SK-N-SH (cell line): ENCODE results near the gene CDK14. TPM values are rescaled to one million over a fixed set of nuclear protein-coding genes. Genes with fewer than 3 reads are reported as not detected.
A peak's percentile ranks its signal among the peaks of the same experiment; 100 is the strongest.

Source experiments
- CTCF ChIA-PET: fragments of 300-600, 350-600 bp; formaldehyde crosslinking; extraction: SDS; loops from one replicate; lab custom pipeline; 2021; lab: Yijun Ruan, JAX
- POLR2A ChIA-PET: fragments of 350-600 bp; sonication (Branson Sonifier 250); formaldehyde crosslinking; extraction: SDS; loops from one replicate; lab custom pipeline; 2020; ENCODE audit warnings: antibody characterized with exemption, inconsistent platforms; lab: Yijun Ruan, JAX
- DNase-seq: peaks from one replicate; pipeline ENCODE4 v3.0.0; 2012
- H2AFZ ChIP-seq: fragments of 200-600 bp; sonication (generic); 2 replicates; pipeline ENCODE4 v1.8.1; 2016; ENCODE audit warnings: antibody characterized with exemption, mild to moderate bottlenecking, low read depth
- H3F3A ChIP-seq: fragments of 200-600 bp; sonication (generic); replicated peaks from 2 replicates; pipeline ENCODE3; 2016; ENCODE audit warnings: antibody characterized with exemption, mild to moderate bottlenecking; ENCODE audit not compliant: insufficient read depth
- H3K27ac ChIP-seq, 2 experiments: fragments of 200-500 bp in 1 of 2; fragments of 200-600 bp in 1 of 2; sonication (Bioruptor generic) in 1 of 2; sonication (generic), shearing (Covaris generic) in 1 of 2; 2 replicates each; pipeline versions ENCODE4 v1.5.1 to v1.6.1; 2014 to 2016; ENCODE audit warnings: low read depth in 2 of 2, inconsistent platforms in 1 of 2, low read length in 1 of 2, mild to moderate bottlenecking in 1 of 2, mixed read lengths in 1 of 2
- H3K27me3 ChIP-seq: fragments of 200-600 bp; sonication (generic), shearing (Covaris generic); 2 replicates; pipeline ENCODE4 v1.6.1; 2016; ENCODE audit warnings: mixed run types; ENCODE audit not compliant: insufficient read depth
- H3K36me3 ChIP-seq, 2 experiments: fragments of 200-500 bp in 1 of 2; fragments of 200-600 bp in 1 of 2; sonication (Bioruptor generic) in 1 of 2; sonication (generic) in 1 of 2; replicated peaks in 1 of 2; 2 replicates each; pipeline versions ENCODE3 to v1.5.1; 2014 to 2016; ENCODE audit warnings: low read length in 1 of 2, mild to moderate bottlenecking in 1 of 2; ENCODE audit not compliant: insufficient read depth in 2 of 2, control insufficient read depth in 1 of 2
- H3K4me1 ChIP-seq, 2 experiments: fragments of 200-500 bp in 1 of 2; fragments of 200-600 bp in 1 of 2; sonication (Bioruptor generic) in 1 of 2; sonication (generic), shearing (Covaris generic) in 1 of 2; 2 replicates each; pipeline versions ENCODE4 v1.5.1 to v1.6.1; 2014 to 2016; ENCODE audit warnings: low read depth in 1 of 2, low read length in 1 of 2, mixed run types in 1 of 2; ENCODE audit not compliant: insufficient read depth in 2 of 2, control insufficient read depth in 1 of 2
- H3K4me2 ChIP-seq: fragments of 200-600 bp; sonication (generic), shearing (Covaris generic); 2 replicates; pipeline ENCODE4 v1.6.1; 2017; ENCODE audit warnings: mixed run types
- H3K4me3 ChIP-seq, 2 experiments: fragments of 200-500 bp in 1 of 2; fragments of 200-600 bp in 1 of 2; sonication (Bioruptor generic) in 1 of 2; sonication (generic), shearing (Covaris generic) in 1 of 2; 2 replicates each; pipeline versions ENCODE4 v1.5.1 to v1.8.1; 2014 to 2016; ENCODE audit warnings: low read depth in 2 of 2, inconsistent platforms in 1 of 2, low read length in 1 of 2, mild to moderate bottlenecking in 1 of 2, mixed read lengths in 1 of 2, moderate library complexity in 1 of 2
- H3K79me2 ChIP-seq: fragments of 200-600 bp; sonication (generic); 2 replicates; pipeline ENCODE4 v1.8.1; 2017; ENCODE audit warnings: mild to moderate bottlenecking; ENCODE audit not compliant: insufficient read depth
- H3K9ac ChIP-seq: fragments of 200-600 bp; sonication (generic); 2 replicates; pipeline ENCODE4 v1.6.1; 2017; ENCODE audit warnings: mixed run types
- H3K9me2 ChIP-seq: fragments of 200-600 bp; sonication (generic); 2 replicates; pipeline ENCODE4 v1.6.1; 2017; ENCODE audit warnings: mixed run types
- H3K9me3 ChIP-seq: fragments of 200-600 bp; sonication (generic); 2 replicates; pipeline ENCODE4 v1.6.1; 2017; ENCODE audit warnings: mixed run types, mild to moderate bottlenecking, moderate library complexity
- H4K20me1 ChIP-seq: fragments of 200-600 bp; sonication (generic); 2 replicates; pipeline ENCODE4 v1.6.1; 2017; ENCODE audit warnings: mild to moderate bottlenecking, mixed run types; ENCODE audit not compliant: insufficient read depth
- CHD2 ChIP-seq: fragments of 150-350 bp; IDR thresholded peaks from 2 replicates; pipeline ENCODE4 v1.6.1; 2018; ENCODE audit warnings: low read length; ENCODE audit not compliant: partially characterized antibody
- EP300 ChIP-seq, 2 experiments: IDR thresholded peaks; 2 replicates each; pipeline versions ENCODE4 v1.4.0 to v1.6.1; 2012; ENCODE audit warnings: borderline replicate concordance in 1 of 2, low read depth in 1 of 2, low read length in 1 of 2
- EZH2phosphoT487 ChIP-seq: fragments of 200-600 bp; sonication (generic); IDR thresholded peaks from 2 replicates; pipeline ENCODE4 v1.6.1; 2017; ENCODE audit warnings: low read depth, mixed run types, mild to moderate bottlenecking, antibody characterized with exemption, moderate library complexity, borderline replicate concordance
- FOXM1 ChIP-seq: IDR thresholded peaks from 2 replicates; pipeline ENCODE4 v1.4.0; 2012; ENCODE audit warnings: low read depth, mild to moderate bottlenecking
- GATA2 ChIP-seq: sonication (generic); formaldehyde crosslinking; IDR thresholded peaks from 2 replicates; pipeline ENCODE4 v1.5.0; 2020; ENCODE audit warnings: mild to moderate bottlenecking, missing genetic modification reagents
- MXI1 ChIP-seq: IDR thresholded peaks from 2 replicates; pipeline ENCODE4 v1.6.1; 2012; ENCODE audit warnings: mild to moderate bottlenecking, low read depth, low read length, improper control_type of control experiment
- NFIC ChIP-seq: IDR thresholded peaks from 2 replicates; pipeline ENCODE4 v1.4.0; 2012; ENCODE audit warnings: borderline replicate concordance
- RAD21 ChIP-seq: IDR thresholded peaks from 2 replicates; pipeline ENCODE4 v1.6.1; 2012; ENCODE audit warnings: mild to moderate bottlenecking, low read length
- RCOR1 ChIP-seq: fragments of 150-350 bp; IDR thresholded peaks from 2 replicates; pipeline ENCODE4 v1.6.1; 2017; ENCODE audit warnings: antibody characterized with exemption, low read length
- SIN3A ChIP-seq: IDR thresholded peaks from 2 replicates; pipeline ENCODE4 v1.6.1; 2012; ENCODE audit warnings: low read depth, mild to moderate bottlenecking, low read length, moderate library complexity, borderline replicate concordance
- SMC3 ChIP-seq: IDR thresholded peaks from 2 replicates; pipeline ENCODE4 v1.6.1; 2012; ENCODE audit warnings: low read depth, low read length, improper control_type of control experiment
- TCF12 ChIP-seq: IDR thresholded peaks from 2 replicates; pipeline ENCODE4 v1.4.0; 2012
- YY1 ChIP-seq: IDR thresholded peaks from 2 replicates; pipeline ENCODE4 v1.4.0; 2012; ENCODE audit warnings: low read depth, mild to moderate bottlenecking
- WGBS: methylation state at CpG from one replicate; pipeline ENCODE4 v1.1.6; 2017; ENCODE audit warnings: low lambda C conversion rate; 5-methylcytosine and 5-hydroxymethylcytosine counted together
- polyA plus RNA-seq, 3 experiments: library from polyadenylated mRNA; depleted of rRNA; stranded (reverse); fragments of >200 nt; gene quantifications; 2 replicates each; pipeline ENCODE4 v1.2.3, GENCODE V29; 2012
- TF ChIP-seq, protein P1 (sequence below): IDR thresholded peaks from 2 replicates; pipeline ENCODE4 v1.4.0; 2012; ENCODE audit warnings: low read depth
- TF ChIP-seq, protein P2 (sequence below): fragments of 150-350 bp; IDR thresholded peaks from 2 replicates; pipeline ENCODE4 v1.6.1; 2016; ENCODE audit warnings: mild to moderate bottlenecking, low read depth, low read length
- TF ChIP-seq, protein P3 (sequence below): IDR thresholded peaks from 2 replicates; pipeline ENCODE4; 2012
- TF ChIP-seq, protein P4 (sequence below): fragments of 200-600 bp; sonication (generic); IDR thresholded peaks from 2 replicates; pipeline ENCODE4 v1.6.1; 2017; ENCODE audit warnings: antibody characterized with exemption, mild to moderate bottlenecking, moderate library complexity

Gene CDK14
- polyA plus RNA-seq, 1 of the 3 experiments (the other 2 are of a cell fraction): 13.9 TPM

DNA sequence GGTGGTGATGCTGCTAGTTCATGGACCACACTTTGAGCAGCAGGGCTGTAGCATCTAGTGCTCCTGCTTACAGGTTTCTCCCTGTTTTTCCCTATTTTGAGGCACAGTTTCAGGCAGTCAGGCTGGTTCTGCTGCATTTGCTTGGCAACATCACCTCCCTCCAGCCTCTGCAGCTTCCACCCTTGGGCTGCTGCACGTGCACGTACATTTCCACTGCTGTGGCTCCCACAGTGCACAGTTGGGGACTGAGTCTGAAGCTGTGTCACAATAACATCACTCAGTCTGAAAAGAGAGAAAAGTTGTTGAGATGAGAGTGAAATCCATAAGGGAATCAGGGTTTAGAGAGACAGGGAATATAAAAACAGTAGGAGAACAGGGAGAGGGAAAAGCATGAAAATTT is 437.5 kb downstream of the CDK14 start:
- no peak overlapping the region for H3K9ac ChIP-seq
- no peak overlapping the region for H3K4me3 ChIP-seq
- no peaks in the 10 kb centered on the region for H4K20me1 ChIP-seq
- no peak for DNase-seq
- no peak overlapping the region for H3K4me2 ChIP-seq
- peaks cover 0 to 6% of the 10 kb centered on the region in 2 experiments; a peak in 2 of 4 replicates for H3K4me1 ChIP-seq
- WGBS: 100% methylated on average over 2 of the region's 2 CpGs
- H3K79me2 ChIP-seq: peaks cover 4% of the 10 kb centered on the region
- no peak overlapping the region for H2AFZ ChIP-seq
- no peaks in the 10 kb centered on the region for H3K9me3 ChIP-seq
- ChIA-PET CTCF (interaction anchor here (1.0 to 6.0 kb wide), 12 partner anchors 9 to 578 kb away, joined by 3 to 100 read pairs (median 12); no protein-coding TSS in a partner anchor), POLR2A (no interaction called here)
- no peaks in the 10 kb centered on the region for H3K9me2 ChIP-seq
- no peaks in the 10 kb centered on the region for H3F3A ChIP-seq
- peaks cover 0 to 14% of the 10 kb centered on the region in 2 experiments for H3K36me3 ChIP-seq
- TF ChIP-seq CHD2 (no peak), EZH2phosphoT487 (no peak), FOXM1 (no peak)
- no peak overlapping the region for H3K27ac ChIP-seq
- no peaks in the 10 kb centered on the region for H3K27me3 ChIP-seq

DNA sequence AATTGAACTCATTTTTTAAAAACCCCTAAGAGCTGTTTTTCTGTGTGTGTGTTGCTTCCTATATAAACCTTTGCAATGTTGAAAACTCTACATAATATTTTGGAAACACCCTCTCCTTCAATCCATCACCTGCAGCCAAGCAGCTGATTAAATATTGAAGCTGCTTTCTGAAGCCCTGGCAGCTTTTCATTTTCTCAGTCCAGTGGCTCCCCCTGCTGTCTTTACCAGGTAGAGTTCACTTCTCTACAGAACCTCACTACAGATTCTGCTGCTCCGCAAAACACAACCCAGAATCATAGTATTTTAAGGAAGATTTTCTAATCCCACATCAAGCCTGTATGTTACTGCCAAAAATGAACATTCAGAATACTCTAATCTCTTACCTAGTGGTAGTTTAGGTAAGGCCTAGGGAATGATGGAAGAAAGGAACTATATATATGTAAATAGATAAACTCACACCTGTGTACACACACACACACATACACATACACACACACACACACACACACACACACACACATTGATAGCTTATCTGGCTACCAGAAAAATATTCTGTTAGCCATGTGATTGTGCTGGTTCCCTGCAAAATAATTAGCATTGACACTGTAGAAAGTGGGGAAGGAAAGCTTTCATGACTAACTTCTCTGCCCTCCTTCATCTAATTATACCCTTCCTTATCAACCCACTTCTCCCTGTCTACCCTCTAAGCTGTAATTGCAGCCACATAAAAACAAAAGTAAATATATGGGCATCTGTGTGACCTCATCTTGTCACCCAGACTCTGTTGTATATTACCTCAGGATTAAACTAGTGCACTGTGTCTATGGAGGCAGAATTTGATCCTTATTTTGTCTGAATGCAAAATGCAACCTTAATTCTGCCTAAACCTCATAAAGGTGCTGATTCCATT is 438.6 kb downstream of the CDK14 start:
- no peaks in the 10 kb centered on the region for H3K27me3 ChIP-seq
- POLR2A ChIA-PET: interaction anchor here (1.4 kb wide), 1 partner anchor 579 kb away, joined by 5 read pairs; no protein-coding TSS in a partner anchor
- peak overlapping the region; percentile 5 to 17; a peak in 2 of 4 replicates for H3K27ac ChIP-seq
- H3K9me2 ChIP-seq: no peaks in the 10 kb centered on the region
- WGBS: 63% methylated on average over 1 of the region's 1 CpG
- H2AFZ ChIP-seq: no peak overlapping the region
- H3K9me3 ChIP-seq: no peaks in the 10 kb centered on the region
- no peak overlapping the region; a peak in 1 of 4 replicates for H3K4me3 ChIP-seq
- H3K36me3 ChIP-seq: peaks cover 0 to 20% of the 10 kb centered on the region in 2 experiments
- H3K4me2 ChIP-seq: no peak overlapping the region
- peak; percentile 76 for DNase-seq
- no peaks in the 10 kb centered on the region for H3F3A ChIP-seq
- peaks cover 0 to 6% of the 10 kb centered on the region in 2 experiments; a peak in 2 of 4 replicates for H3K4me1 ChIP-seq
- no peak overlapping the region for H3K9ac ChIP-seq
- H4K20me1 ChIP-seq: no peaks in the 10 kb centered on the region
- CTCF ChIA-PET: interaction anchor here (0.6 to 6.0 kb wide), 118 partner anchors 10 to 1553 kb away, joined by 3 to 100 read pairs (median 4); partner anchors contain the start of genes AKAP9, CDK14, PTTG1IP2 and STEAP1
- no peaks in the 10 kb centered on the region for H3K79me2 ChIP-seq
- TF ChIP-seq GATA2 (CRISPR knock-in tag) (peak; percentile 65), RAD21 (peak; percentile 96), RCOR1 (no peak), SMC3 (peak; percentile 90), SIN3A (no peak), MXI1 (no peak), NFIC (no peak), TCF12 (0 out of 2 replicates have a peak, but pooled peaks have one; percentile 14), EP300 (IDR thresholded peaks at IDR 0.05; ENCODE audit: borderline replicate concordance in 1 of 2, low read depth in 1 of 2, low read length in 1 of 2) (peak in 1 of 2 experiments; percentile 54; a peak in 2 of 4 replicates), CHD2 (peak; percentile 43), YY1 (no peak)
- TF ChIP-seq, protein P1, sequence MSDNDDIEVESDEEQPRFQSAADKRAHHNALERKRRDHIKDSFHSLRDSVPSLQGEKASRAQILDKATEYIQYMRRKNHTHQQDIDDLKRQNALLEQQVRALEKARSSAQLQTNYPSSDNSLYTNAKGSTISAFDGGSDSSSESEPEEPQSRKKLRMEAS: no peak
- TF ChIP-seq, protein P2, sequence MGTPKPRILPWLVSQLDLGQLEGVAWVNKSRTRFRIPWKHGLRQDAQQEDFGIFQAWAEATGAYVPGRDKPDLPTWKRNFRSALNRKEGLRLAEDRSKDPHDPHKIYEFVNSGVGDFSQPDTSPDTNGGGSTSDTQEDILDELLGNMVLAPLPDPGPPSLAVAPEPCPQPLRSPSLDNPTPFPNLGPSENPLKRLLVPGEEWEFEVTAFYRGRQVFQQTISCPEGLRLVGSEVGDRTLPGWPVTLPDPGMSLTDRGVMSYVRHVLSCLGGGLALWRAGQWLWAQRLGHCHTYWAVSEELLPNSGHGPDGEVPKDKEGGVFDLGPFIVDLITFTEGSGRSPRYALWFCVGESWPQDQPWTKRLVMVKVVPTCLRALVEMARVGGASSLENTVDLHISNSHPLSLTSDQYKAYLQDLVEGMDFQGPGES: no peak
- TF ChIP-seq, protein P3, sequence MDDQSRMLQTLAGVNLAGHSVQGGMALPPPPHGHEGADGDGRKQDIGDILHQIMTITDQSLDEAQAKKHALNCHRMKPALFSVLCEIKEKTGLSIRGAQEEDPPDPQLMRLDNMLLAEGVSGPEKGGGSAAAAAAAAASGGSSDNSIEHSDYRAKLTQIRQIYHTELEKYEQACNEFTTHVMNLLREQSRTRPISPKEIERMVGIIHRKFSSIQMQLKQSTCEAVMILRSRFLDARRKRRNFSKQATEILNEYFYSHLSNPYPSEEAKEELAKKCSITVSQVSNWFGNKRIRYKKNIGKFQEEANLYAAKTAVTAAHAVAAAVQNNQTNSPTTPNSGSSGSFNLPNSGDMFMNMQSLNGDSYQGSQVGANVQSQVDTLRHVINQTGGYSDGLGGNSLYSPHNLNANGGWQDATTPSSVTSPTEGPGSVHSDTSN: peak; percentile 5; the same call in 1 of the 2 replicates
- TF ChIP-seq, protein P4, sequence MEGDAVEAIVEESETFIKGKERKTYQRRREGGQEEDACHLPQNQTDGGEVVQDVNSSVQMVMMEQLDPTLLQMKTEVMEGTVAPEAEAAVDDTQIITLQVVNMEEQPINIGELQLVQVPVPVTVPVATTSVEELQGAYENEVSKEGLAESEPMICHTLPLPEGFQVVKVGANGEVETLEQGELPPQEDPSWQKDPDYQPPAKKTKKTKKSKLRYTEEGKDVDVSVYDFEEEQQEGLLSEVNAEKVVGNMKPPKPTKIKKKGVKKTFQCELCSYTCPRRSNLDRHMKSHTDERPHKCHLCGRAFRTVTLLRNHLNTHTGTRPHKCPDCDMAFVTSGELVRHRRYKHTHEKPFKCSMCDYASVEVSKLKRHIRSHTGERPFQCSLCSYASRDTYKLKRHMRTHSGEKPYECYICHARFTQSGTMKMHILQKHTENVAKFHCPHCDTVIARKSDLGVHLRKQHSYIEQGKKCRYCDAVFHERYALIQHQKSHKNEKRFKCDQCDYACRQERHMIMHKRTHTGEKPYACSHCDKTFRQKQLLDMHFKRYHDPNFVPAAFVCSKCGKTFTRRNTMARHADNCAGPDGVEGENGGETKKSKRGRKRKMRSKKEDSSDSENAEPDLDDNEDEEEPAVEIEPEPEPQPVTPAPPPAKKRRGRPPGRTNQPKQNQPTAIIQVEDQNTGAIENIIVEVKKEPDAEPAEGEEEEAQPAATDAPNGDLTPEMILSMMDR: peak; percentile 96
